NCI-H526 (cell line): ENCODE data around the gene NTM.

Source experiments
- DNase-seq, 2 experiments: peaks; one replicate each; lab custom pipeline; 2025; lab: John Stamatoyannopoulos, UW

The NTM gene

GRCh38 chr11:131642756-131643531 is 272.5 kb downstream of the NTM start:
- no peak for DNase-seq

- DNase-seq: no peak
These were observed 273.9 kb downstream of the NTM start for GRCh38 chr11:131644204-131644795.

DNA sequence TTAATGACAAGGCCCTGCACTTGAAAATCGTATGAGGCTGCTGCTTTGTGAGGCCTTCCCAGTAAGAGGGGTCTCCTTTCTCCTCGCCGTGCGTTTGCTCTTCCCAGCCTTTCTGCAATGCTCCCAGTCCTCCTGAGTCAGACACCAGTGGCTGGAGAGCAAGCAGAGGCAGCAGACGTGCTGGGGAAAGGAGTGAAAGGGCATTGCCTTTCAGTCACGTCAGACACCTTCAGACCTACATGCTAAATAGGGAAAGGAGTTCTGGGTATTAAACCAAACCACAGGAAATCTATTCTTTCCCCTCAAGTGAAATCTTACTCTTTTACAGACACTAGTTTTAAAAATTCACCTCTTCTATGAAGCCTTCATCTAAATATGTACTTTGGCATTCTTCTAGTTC is 274.8 kb downstream of the NTM start:
- no peak for DNase-seq

DNA sequence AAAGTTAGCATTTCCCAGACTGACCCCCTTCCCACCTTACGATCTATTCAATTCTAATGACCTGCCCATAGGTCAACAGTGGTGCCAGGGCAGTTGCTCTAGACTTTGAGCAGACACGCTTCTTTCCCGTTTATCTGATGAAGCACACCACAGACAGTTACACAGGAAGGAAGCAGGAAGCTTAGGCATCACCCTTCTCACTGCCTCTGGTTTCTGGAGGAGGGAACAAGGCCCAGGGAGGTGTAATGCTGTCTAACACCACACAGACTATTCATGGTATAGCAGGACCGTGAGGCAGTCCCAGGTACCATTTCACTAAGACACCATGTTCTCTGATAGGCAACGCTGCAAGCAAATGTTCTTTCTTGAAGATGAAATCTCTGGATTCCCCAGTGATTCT is 279.4 kb downstream of the NTM start:
- no peak for DNase-seq

- no peak for DNase-seq
These were observed 281.8 kb downstream of the NTM start for GRCh38 chr11:131652231-131652630.

DNA sequence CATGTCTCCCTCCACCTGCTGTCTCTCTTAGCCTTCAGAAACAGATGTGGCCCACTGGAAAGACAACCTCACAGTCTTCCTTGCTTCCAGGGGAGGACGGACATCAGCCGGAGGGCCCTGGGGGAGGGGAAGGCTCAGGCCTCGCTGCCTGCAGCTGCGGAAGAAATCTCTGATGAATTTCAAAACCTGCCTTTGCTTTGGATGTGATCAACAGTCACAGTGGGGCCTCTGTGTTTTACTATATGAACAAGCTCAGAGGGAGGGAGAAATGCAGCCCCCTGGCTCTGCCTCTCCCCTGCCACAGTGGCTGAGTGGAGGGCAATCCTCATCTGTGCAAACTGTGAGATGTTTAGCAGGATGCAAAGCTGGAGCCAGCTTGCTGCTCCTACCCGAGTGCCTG is 282.8 kb downstream of the NTM start:
- DNase-seq: no peak

- no peak for DNase-seq
These were observed 284.4 kb downstream of the NTM start for GRCh38 chr11:131654849-131655248.

DNA sequence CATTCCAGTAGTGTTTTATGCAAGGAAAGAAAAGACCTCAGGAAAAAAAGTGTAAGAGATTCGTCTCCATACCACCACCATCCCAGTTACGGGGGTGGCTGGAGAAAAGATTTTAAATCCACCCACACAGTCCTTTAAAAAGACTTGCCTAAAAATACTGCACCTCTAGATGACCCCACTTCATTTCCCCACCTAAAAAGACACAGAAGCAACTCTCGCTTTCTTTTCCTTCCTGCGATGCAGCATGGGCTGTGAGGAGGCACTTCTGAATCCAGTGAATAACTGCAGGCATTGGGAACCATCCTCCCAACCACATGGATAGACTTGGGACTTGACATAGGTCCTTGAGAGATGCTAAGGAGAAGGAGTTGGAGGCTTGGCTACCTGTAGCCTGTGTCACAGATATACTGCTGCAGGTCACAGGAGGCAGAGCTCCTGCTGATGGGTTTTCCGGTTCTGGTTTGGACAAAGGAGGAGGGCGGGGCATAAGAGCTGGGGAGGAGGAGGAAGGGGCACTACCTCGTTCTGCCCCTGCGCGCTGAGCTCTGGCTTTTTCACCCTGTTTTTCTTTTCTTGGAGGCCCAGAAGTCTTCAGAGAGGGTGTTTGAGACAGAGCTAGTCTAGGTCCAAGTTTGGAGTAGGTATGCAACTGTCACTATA is 285.9 kb downstream of the NTM start:
- no peak for DNase-seq

GRCh38 chr11:131656839-131657211 is 286.4 kb downstream of the NTM start:
- DNase-seq: no peak

DNA sequence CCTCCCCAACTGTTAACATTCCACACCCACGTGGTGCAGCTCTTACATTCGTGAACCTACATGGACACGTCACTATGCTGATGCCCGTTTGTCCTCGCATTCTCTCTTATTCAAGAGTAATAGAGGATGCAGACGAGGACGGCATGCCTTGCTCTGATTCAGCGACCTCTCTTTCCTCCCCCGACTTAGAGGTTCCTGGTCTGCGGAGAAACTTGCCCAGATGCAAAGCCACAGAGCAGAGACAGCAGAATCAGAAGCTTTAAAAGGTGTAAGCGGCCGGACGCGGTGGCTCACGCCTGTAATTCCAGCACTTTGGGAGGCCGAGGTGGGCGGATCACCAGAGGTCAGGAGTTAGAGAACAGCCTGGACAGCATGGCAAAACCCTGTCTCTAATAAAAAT is 288.0 kb downstream of the NTM start:
- no peak for DNase-seq

GRCh38 chr11:131658952-131659351 is 288.5 kb downstream of the NTM start:
- no peak for DNase-seq

GRCh38 chr11:131659931-131660330 is 289.5 kb downstream of the NTM start:
- DNase-seq: no peak

- no peak for DNase-seq
These were observed 290.7 kb downstream of the NTM start for GRCh38 chr11:131661132-131661531.

GRCh38 chr11:131662317-131662972 is 292.0 kb downstream of the NTM start:
- DNase-seq: no peak

GRCh38 chr11:131662993-131663392 is 292.6 kb downstream of the NTM start:
- DNase-seq: peak in 1 of 2 experiments; percentile 40

DNA sequence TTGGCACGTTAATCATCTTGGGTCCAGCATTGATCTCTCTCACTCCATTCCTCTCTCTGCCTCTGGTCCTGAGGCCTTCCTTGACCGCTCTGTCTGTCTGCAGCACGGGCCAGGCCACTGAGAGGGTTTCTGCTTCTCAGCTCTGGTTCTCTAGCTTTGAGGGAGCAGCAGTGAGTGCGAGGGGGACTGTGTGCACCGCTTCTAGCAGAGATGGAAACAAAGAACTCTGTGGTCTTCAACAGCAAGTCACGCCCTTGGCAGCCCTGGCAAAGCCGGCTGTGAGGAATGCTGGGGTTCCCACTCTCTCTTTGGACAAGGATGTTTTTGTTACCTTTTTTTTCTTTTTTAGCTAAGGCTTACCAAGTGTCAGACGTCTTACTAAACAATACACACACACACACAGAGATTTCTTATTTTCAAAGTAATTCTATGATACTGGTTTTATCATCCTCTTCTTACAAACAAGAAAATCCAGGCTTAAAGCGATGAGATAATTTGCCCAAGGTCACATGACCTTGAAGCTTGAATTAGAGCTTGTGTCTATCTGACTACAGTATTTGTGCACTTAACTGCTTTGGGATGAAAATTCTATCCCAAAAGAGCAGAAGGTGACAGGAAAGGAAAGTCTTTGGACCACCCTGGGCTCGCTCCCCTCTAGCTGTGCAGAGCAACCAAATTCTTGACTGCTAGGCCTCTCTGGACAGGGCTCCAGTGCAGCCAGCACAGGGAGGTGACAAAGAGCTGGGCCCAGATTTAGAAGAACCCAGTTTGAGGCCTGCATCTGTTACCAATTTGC is 293.2 kb downstream of the NTM start:
- DNase-seq: no peak

GRCh38 chr11:131664293-131664692 is 293.9 kb downstream of the NTM start:
- DNase-seq: no peak

DNA sequence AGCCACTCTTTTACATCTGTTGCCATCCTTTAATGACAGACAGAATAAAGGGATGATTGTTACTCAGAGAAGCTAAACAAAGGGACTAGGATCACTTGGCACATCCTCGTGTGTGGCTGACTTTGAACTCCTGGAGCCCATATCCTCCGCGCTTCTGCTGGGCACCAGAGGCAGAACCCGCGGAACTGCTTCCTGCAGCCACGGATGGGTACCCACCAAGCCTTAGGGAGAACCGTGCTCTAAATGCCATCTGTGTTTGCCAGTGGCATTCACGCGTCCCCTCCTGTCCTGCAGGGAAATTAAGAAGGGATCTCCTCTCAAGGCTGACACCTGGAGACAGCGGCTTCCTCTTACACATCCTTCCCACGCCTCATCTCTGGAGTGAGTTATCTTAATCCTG is 294.4 kb downstream of the NTM start:
- peak in 1 of 2 experiments; percentile 37 for DNase-seq

DNA sequence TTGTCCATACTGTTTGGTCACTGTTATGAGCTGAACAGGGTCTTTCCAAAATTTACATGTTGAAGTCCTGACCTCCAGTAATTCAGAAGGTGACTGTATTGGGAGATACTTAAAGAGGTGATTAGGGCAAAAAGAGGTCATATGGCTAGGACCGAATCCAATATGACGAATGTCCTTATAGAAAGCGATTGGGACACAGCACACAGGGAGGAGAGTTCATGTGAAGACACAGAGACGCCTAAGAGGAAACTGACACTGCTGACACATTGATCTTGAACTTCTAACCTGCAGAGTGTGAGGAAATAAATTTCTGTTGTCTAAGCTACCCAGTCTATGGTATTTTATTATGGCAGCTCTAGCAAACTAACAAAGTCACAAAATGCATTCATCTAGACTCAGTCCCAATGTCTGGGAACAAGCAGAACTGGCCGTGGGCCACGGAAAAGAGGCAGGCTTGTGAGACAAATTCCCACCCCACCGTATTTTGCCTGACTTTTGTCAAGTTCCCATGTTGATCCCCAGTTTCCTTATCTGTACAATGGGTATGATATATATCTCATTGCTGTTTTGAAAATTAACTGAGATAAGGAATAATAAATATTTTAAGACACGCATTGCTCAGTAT is 295.0 kb downstream of the NTM start:
- no peak for DNase-seq

DNA sequence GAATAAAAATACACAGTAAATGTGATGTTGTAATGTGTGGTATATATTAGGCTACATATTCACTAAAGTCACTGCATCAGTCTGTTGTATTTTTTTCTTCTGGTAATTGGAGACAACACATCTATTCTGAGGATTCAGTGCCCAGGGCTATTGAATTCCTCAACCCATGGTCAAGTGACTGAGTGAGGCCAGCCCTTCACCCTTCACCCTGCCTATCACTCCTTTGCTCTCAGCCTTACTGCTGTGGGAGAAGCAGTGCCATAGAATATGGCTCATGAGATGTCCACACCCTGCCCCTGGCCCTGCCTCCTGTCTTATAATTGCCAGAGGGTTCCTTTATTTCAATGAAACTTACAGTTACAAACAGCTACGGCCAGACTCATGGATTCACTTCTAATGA is 295.6 kb downstream of the NTM start:
- no peak for DNase-seq

DNA sequence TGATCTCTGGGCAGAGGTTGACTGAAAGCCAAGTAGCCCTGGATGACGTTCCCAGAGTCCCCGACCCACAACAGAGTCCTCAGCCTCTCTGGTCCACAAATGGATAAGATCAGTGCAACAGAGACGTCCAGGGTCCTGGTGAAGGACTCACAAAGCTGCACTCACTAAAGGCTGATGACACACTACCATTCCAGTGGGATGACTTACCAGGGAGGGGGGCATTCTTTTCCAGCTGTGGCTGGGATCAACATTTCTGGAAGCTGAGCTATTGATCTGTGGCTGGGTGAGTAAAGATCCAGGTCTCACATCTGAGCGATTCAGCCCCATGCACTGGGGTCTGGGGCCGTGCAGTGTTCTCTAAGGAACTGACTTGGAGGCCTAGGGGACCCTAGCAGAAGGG is 296.2 kb downstream of the NTM start:
- no peak for DNase-seq

DNA sequence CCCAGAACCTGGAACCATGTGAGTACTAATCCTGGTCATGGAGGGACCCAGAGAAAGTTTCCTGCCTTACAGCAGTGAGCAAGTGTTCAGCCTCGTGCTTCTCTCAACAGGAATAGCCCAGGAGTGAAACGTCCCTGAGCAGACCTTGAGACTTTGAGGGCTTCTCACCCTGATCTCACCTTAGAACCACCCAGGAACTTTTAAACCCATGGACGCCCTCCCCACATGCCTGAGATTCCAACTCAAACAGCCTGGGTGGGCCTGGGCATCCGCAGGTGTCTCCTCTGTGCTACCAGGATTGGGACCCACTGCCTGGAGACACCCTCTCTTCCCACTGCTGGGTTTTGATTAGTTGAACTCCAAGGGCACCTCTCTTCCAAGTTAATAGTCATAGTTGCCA is 297.2 kb downstream of the NTM start:
- DNase-seq: no peak
